Raji (cell line): ENCODE measurements around the gene ZEB2.

ENCODE experiments used
- POLR2A ChIP-seq: IDR thresholded peaks from 2 replicates; pipeline ENCODE4 v1.6.1; 2011; ENCODE audit warnings: low read depth, low read length, control low read depth; ENCODE audit not compliant: insufficient read depth

ZEB2 gene

GRCh38 chr2:144520756-144521487 is 1.0 kb upstream of the ZEB2 start:
- TF ChIP-seq POLR2A, result no peak

GRCh38 chr2:144519597-144519933 is 354 bp downstream of the ZEB2 start:
- TF ChIP-seq POLR2A, result no peak

- TF ChIP-seq POLR2A, result no peak
Observed at GRCh38 chr2:144518748-144519596, 947 bp downstream of the ZEB2 start.

- TF ChIP-seq POLR2A, result no peak
Observed at GRCh38 chr2:144517866-144518747, 1.8 kb downstream of the ZEB2 start.

- no peak for TF ChIP-seq POLR2A
Observed at GRCh38 chr2:144516981-144517865, 2.7 kb downstream of the ZEB2 start.

- no peak for TF ChIP-seq POLR2A
Observed at GRCh38 chr2:144516411-144516980, 3.4 kb downstream of the ZEB2 start.

GRCh38 chr2:144515696-144516410 is 4.1 kb downstream of the ZEB2 start:
- TF ChIP-seq POLR2A, result no peak

- no peak for TF ChIP-seq POLR2A
Observed at GRCh38 chr2:144515099-144515695, 4.7 kb downstream of the ZEB2 start.

- TF ChIP-seq POLR2A, result no peak
Observed at GRCh38 chr2:144514616-144515091, 5.3 kb downstream of the ZEB2 start.

- TF ChIP-seq POLR2A, result no peak
Observed at GRCh38 chr2:144513388-144514101, 6.4 kb downstream of the ZEB2 start.

GRCh38 chr2:144512891-144513351 is 7.0 kb downstream of the ZEB2 start:
- TF ChIP-seq POLR2A, result no peak

- no peak for TF ChIP-seq POLR2A
Observed at GRCh38 chr2:144512470-144512869, 7.4 kb downstream of the ZEB2 start.
